Activated CD8-positive, alpha-beta memory T cell treated with anti-CD3 and anti-CD28 coated beads for 48 hours (primary cell): ENCODE results near the gene AOC2.
"Not testable (repeated sequence)": the region's sequence is repeated elsewhere in the genome, so short reads cannot be mapped to it uniquely, and the experiment has no call there.

ENCODE experiments used
- DNase-seq, 3 experiments: peaks; one replicate each; pipeline ENCODE4 v3.0.0-alpha.2; 2020; ENCODE audit warnings: low read depth in 2 of 3, low spot score in 2 of 3

AOC2 gene

DNA sequence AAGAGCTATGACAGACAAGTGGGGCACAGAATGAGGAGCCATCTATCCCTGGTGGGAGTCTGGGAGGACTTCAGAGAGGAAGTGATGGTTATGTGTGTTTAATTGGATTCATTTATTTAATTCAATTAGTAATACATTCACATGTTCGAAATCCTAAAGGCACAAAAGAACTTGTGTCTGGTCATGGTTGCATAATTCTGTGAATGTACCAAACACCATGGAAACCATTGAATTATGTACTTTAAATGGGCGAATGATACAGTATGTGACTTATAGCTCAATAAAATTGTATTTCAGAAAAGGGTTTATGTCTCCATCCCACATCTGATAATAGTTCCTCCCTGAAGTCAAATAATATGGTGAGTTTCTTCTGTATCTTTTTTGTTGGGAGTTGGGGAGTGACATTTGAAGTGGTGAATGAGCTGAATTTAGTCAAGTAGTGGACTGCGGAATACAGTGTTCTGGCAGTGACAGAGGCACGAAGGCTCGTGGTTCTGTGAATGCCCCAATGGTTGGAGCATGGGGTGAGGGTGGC, 36.5 kb downstream of the AOC2 start:
- no peak for DNase-seq

DNA sequence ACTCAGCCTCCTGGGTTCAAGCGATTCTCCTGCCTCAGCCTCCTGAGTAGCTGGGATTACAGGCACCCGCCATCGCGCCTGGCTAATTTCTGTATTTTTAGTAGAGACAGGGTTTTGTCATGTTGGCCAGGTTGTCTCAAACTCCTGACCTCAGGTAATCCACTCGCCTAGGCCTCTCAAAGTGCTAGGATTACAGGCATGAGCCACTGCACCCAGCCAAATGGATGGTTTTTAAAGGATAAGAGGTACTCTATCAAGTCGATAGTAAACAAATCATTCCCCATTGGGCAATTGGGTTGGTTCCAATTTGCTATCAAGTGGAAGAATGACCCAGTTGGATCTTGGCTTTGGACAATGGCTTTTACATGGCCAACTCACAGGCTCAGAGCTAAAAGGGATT, 37.3 kb downstream of the AOC2 start:
- DNase-seq = not testable (repeated sequence)

DNA sequence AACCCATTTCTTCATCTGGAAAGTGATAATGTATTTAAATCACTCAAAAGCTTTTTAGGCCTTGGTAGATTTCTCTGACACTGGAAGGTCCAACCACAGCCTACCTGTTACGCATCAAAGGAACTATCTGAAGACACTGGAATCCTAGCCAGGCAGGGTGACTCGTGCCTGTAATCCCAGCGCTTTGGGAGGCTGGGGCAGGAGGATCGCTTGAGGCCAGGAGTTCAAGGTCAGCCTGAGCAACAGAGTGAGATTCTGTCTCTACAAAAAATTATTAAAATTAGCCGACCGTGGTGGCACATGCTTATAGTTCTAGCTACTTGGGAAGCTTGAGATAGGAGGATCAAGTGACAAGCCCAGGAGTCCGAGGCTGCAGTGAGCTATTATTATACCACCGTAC, 37.8 kb downstream of the AOC2 start:
- DNase-seq = no peak

DNA sequence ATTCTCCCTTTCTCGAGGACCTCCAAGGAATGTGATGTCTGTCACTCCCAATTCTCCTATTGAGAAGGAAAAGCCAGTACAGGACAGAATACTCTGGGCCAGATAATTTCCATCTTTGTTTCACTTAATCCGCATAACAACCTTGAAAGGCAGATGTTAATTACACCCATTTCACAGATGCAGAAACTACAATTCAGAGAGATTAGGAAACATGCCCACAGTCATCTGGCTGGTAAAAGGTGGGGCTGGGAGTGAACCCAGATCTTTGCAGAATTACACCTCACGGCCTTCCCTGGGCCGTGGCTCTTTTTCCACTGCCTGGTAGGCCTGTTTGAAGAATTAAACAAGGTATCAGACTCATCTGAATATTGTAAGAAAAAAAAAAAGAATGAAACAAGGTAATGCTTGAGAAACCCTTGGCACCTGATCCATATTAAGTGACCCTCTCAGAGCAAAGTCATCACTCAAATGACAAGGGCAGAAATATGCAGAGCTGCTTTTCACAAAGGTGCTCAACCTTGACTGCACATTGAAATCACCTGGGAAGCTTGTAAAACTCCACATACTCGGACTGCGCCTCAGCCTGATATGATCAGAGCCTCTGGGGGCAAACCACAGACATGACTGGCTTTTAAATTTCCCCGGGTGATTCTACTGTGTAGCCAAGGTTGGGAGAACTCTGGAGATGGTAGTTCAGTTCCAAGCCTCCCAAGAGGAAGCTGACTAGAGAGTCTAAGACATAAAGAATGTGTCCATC, 39.6 kb downstream of the AOC2 start:
- DNase-seq = no peak

DNA sequence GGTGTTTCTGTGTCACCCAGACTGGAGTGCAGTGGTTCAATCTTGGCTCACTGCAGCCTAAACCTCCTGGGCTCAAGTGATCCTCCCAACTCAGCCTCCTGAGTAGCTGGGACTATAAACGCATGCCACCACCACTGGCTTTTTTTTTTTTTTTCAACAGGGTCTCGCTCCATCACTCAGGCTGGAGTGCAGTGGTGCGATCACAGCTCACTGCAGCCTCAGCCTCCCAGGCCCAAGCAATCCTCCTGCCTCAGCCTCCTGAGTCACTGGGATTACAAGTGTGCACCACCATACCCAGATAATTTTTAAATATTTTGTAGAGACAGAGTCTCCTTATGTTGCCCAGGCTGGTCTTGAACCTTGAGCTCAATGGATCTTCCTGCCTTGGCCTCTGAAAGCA, 41.4 kb downstream of the AOC2 start:
- DNase-seq = not testable (repeated sequence)

DNA sequence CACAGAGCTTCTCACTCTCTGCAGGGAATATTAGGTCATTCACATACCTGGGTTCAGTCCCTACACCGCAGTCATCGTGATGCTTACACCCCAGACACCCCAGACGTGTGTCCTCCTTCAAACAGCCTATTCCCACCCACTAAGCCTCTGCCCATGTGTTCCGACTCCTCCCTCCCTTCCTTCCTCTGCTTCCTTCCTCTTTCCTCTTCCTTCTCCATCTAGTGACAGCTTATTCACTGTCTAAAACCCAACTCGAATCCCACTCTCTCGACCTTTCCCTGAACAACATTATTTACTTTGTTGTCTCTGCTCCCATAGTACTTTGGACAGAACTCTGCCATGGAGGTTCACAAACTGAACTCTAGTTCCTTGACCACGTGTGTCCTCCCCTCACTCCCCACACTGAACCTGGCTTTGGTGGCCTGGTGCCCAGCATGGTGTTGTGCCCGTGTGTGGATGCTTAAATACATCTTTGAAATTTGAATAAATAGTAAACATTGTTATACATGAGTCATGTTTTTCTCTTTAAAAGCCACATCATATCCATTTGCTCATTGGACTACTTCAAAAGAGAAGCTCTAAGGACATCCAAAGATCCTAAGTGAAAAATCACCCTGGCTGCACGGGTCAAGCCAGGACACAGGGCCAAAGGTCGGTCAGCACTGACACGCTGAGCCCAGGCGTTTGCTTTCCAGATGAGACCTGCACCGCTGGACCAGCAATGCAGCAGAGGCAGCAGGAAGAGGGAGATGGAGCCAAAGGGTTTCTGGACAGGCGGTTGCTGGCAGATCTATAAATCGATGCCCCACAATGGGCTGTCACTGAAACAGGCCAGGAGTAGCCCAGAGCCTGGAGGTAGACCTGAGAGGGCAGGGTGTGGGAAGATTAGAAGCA, 42.1 kb downstream of the AOC2 start:
- DNase-seq = no peak

DNA sequence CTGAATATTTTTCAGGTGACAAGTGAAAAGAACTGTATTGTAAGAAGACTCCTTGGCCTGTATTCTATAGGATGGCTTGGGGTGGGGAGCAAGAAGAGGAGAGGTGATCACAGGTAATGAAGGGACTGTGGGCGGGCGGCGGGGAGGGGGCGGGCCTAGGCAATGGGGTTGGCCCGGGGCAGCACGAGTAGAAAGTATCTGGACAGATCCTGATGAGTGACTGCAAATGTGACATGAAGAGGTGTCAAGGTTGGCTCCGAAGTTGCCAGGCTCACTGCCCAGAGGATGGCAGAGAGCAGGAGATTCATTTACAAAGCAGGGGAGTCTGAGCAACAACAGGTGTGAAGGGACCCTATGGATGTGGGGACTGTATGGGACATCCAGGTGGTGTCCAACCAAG, 45.4 kb downstream of the AOC2 start:
- no peak for DNase-seq

DNA sequence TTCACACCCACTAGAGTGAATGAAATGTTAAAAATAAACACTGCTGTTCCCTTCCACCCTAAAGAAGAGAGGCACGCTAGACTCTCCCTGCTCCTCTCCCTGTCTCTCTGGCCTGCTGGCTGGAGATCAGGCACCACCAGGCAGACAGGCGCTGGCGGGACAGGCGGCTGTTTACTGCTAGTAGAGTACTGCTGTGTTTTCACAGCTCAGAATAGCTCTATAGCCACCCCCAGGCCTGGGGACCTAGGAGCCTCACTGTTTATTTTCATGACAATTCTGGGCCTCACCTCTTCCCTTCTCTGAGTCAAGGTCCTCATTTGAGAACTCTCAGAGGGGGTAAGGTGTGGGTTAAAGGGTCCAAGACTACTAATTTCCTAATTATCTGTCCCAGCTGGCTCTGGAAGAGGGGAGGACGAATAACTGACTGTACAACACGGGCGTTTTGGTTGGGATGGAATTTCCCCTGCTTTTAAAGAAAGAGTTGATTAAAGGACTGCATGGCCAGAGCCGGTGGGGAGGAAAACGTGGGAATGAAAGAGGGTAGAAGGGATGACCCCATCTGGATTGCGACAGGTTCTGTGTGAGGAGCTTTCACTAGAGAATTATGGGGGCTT, 47.3 kb downstream of the AOC2 start:
- no peak for DNase-seq

DNA sequence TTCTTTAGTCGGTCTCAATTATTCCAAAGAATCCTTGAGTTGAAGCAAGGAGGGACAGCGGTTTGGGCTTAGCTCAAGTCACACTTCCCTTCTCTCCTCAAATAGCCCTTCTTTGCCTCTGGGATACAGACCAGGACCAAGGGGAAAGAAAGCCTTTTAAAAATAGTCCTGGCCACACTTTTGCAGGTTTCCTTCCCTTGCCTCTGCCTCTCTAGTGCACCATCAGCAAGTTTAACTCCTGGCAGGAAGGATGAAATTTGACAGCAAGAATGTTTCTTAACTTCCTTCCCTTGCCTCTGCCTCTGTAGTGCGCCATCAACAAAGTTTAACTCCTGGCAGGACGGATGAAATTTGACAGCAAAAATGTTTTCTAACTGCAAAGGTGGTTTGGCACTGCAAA, 49.0 kb downstream of the AOC2 start:
- DNase-seq = no peak

DNA sequence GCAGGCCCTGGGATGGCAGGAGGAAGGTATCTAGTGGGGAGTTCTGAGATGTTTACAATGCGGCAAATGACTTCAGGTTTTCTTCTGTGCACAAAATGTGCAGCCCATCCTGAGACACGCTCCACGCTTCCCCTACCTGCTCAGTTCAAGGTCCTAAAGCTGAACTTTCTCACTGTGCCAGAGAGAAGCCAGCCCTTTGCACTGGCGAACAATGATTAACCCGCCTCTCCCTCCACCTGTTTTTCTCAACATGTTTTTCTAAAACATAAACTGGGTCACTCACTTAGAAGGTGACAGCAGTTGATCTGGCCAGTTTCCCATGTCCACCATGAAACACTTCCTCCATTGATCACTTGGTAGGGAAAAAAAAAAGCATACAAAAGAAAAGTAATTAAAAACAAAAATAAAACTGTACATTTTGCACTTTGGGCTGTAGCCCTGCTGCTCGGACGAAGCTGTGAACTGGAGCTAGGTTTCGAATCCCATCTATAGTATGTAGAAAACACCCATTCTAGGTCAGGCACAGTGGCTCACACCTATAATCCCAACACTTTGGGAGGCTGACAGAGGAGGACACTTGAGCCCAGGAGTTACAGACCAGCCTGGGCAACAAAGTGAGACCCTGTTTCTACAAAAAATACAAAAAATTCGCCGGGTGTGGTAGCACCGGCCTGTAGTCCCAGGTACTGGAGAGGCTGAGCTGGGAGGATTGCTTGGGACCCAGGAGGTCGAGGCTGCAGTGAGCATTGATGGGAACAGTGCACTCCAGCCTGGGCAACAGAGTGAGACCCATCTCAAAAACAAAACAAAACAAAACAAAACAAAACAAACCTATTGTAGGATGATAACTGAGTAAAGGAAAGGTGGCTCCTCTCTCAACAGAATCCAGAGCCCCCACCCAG, 50.2 kb downstream of the AOC2 start:
- no peak for DNase-seq

DNA sequence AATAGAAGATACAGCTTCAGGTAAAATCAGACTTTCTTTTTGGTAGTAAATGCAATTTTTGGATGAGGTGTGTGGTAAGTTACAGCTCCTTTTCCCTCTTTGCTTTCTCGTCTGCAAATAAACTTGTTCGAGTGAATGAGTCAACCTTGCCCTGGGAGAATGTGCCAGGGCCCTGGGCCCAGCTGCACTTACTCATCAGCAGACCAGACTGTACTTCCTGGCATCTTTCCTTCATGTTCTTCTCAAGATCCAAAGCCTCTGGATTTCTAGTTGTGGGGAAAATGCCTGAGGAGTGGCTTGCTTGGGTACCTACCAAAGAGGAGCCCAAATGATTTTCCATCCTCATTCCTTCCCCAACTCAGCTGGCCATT, 50.8 kb downstream of the AOC2 start:
- DNase-seq = no peak

DNA sequence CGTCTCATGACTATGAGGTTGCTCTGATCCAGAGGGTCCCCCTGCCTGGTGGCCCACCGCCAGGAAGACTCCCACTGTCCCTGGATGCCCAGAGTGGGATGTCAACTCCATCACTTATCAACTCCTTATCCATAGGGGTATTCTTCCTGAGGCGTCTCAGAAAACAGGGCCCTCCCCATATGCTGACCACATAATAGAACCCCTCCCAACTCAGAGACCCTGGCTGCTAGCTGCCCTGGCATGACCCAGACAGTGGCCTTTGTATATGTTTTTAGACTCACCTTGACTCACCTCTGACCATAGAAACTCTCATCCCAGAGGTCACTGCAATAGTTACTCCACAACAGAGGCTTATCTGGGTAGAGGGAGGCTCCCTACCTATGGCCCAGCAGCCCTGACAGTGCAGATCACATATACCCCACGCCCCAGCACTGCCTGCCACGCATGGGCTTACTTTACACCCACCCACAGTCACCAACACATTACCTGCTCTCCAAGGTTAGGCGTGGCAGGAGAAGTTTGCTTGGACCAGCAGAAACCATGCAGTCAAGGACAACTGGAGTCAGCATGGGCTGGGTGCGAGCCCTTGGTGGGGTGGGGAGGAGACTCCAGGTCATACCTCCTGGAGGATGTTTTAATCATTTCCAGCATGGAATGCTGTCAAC, 53.9 kb downstream of the AOC2 start:
- DNase-seq = no peak

DNA sequence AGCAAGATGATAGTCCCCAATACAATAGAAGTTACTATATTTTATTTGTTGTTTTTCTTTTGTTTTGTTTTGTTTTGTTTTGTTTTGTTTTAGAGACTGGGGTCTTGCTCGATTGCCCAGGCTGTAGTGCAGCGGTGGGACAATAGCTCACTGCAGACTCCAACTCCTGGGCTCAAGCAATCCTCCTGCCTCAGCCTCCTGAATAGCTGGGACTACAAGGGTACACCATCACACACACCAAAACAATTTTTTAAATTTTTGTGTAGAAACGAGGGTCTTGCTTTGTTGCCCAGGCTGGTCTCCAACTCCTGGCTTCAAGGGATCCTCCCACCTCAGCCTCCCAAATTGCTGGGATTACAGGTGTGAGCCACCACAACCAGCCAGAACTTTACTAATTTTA, 55.6 kb downstream of the AOC2 start:
- DNase-seq = not testable (repeated sequence)
